Ramos (cell line): ENCODE data around the gene EEF1AKMT4.
"Not testable (repeated sequence)": the region's sequence is repeated elsewhere in the genome, so short reads cannot be mapped to it uniquely, and the experiment has no call there.

Experiments
- in situ Hi-C: fragments of 300-500 bp; cut with MboI; formaldehyde crosslinking; loops from one replicate; pipeline ENCODE4 v1.14.3; 2022; ENCODE audit warnings: low sequenced_read_pairs; ENCODE audit not compliant: unreplicated experiment

Gene EEF1AKMT4

GRCh38 chr3:184258926-184259325, 9.5 kb downstream of the EEF1AKMT4 start:
- in situ Hi-C loops, result no loop called here

GRCh38 chr3:184259396-184259877, 10.0 kb downstream of the EEF1AKMT4 start:
- in situ Hi-C loops, result no loop called here

- in situ Hi-C loops, result no loop called here
Observed at GRCh38 chr3:184259878-184260723, 10.6 kb downstream of the EEF1AKMT4 start.

GRCh38 chr3:184260724-184261269, 11.3 kb downstream of the EEF1AKMT4 start:
- in situ Hi-C loops, result no loop called here

- in situ Hi-C loops, result no loop called here
Observed at GRCh38 chr3:184261270-184261853, 11.9 kb downstream of the EEF1AKMT4 start, which contains the start of gene CAMK2N2. TSS of gene CAMK2N2 (minus strand) at chr3:184261553. CDS start at chr3:184261285, 268 bp downstream.

- in situ Hi-C loops, result no loop called here
Observed at GRCh38 chr3:184261854-184262763, 12.6 kb downstream of the EEF1AKMT4 start.

- in situ Hi-C loops, result no loop called here
Observed at GRCh38 chr3:184262764-184263179, 13.3 kb downstream of the EEF1AKMT4 start.

GRCh38 chr3:184267249-184267648, 17.8 kb downstream of the EEF1AKMT4 start:
- in situ Hi-C loops, result not testable (repeated sequence)

- in situ Hi-C loops, result no loop called here
Observed at GRCh38 chr3:184272269-184272668, 22.8 kb downstream of the EEF1AKMT4 start.

- in situ Hi-C loops, result loop anchor here (25.0 kb wide), 1 partner anchor 838 kb away; the partner anchor contains the start of gene MCF2L2
Observed at GRCh38 chr3:184275381-184275701, 25.9 kb downstream of the EEF1AKMT4 start.

- in situ Hi-C loops, result loop anchor here (25.0 kb wide), 1 partner anchor 839 kb away; the partner anchor contains the start of gene MCF2L2
Observed at GRCh38 chr3:184275961-184276910, 26.8 kb downstream of the EEF1AKMT4 start, which contains the start of gene ECE2. TSS of gene ECE2 (plus strand) at chr3:184276022. CDS start at chr3:184276154, 132 bp downstream.

- in situ Hi-C loops, result loop anchor here (25.0 kb wide), 1 partner anchor 840 kb away; the partner anchor contains the start of gene MCF2L2
Observed at GRCh38 chr3:184277366-184277765, 27.9 kb downstream of the EEF1AKMT4 start.

- in situ Hi-C loops, result loop anchor here (5.0 to 25.0 kb wide), 3 partner anchors 56 to 846 kb away; partner anchors contain the start of genes MCF2L2 and VWA5B2
Observed at GRCh38 chr3:184282941-184283340, 33.5 kb downstream of the EEF1AKMT4 start.

- in situ Hi-C loops, result loop anchor here (5.0 to 25.0 kb wide), 3 partner anchors 56 to 846 kb away; partner anchors contain the start of genes MCF2L2 and VWA5B2
Observed at GRCh38 chr3:184283681-184284080, 34.2 kb downstream of the EEF1AKMT4 start.

- in situ Hi-C loops, result loop anchor here (5.0 to 25.0 kb wide), 3 partner anchors 57 to 847 kb away; partner anchors contain the start of genes MCF2L2 and VWA5B2
Observed at GRCh38 chr3:184284696-184285095, 35.2 kb downstream of the EEF1AKMT4 start.

GRCh38 chr3:184289426-184289938, 40.0 kb downstream of the EEF1AKMT4 start:
- in situ Hi-C loops, result loop anchor here (25.0 kb wide), 1 partner anchor 852 kb away; the partner anchor contains the start of gene MCF2L2

GRCh38 chr3:184290331-184290730, 40.9 kb downstream of the EEF1AKMT4 start:
- in situ Hi-C loops, result loop anchor here (25.0 kb wide), 1 partner anchor 853 kb away; the partner anchor contains the start of gene MCF2L2
